WTC11 (cell line): ENCODE data around the gene CA5A.

Experiments used
- CREM ChIP-seq: sonication (generic); formaldehyde crosslinking; IDR thresholded peaks from 2 replicates; pipeline ENCODE4 v1.8.1; 2022; ENCODE audit warnings: mild to moderate bottlenecking, missing genetic modification reagents, moderate library complexity
- SMAD3 ChIP-seq: sonication (generic); formaldehyde crosslinking; IDR thresholded peaks from 2 replicates; pipeline ENCODE4 v1.8.0; 2022; ENCODE audit warnings: missing genetic modification reagents, mild to moderate bottlenecking, borderline replicate concordance
- ZNF671 ChIP-seq: fragments of 250-450 bp; sonication (Bioruptor Pico); IDR thresholded peaks from 2 replicates; pipeline ENCODE4 v1.8.0; 2021; ENCODE audit warnings: mild to moderate bottlenecking
- TF ChIP-seq, protein P1 (sequence below): sonication (generic); formaldehyde crosslinking; IDR thresholded peaks from 2 replicates; pipeline ENCODE4 v1.8.1; 2022; ENCODE audit warnings: low read depth, mild to moderate bottlenecking, moderate library complexity, missing genetic modification reagents, borderline replicate concordance
- TF ChIP-seq, protein P2 (sequence below): fragments of 200-600 bp; IDR thresholded peaks from 2 replicates; pipeline ENCODE4 v1.8.0; 2022; ENCODE audit warnings: antibody characterized with exemption
- TF ChIP-seq, protein P3 (sequence below): sonication (generic); formaldehyde crosslinking; IDR thresholded peaks from 2 replicates; pipeline ENCODE4 v1.8.0; 2022; ENCODE audit warnings: missing genetic modification reagents

DNA sequence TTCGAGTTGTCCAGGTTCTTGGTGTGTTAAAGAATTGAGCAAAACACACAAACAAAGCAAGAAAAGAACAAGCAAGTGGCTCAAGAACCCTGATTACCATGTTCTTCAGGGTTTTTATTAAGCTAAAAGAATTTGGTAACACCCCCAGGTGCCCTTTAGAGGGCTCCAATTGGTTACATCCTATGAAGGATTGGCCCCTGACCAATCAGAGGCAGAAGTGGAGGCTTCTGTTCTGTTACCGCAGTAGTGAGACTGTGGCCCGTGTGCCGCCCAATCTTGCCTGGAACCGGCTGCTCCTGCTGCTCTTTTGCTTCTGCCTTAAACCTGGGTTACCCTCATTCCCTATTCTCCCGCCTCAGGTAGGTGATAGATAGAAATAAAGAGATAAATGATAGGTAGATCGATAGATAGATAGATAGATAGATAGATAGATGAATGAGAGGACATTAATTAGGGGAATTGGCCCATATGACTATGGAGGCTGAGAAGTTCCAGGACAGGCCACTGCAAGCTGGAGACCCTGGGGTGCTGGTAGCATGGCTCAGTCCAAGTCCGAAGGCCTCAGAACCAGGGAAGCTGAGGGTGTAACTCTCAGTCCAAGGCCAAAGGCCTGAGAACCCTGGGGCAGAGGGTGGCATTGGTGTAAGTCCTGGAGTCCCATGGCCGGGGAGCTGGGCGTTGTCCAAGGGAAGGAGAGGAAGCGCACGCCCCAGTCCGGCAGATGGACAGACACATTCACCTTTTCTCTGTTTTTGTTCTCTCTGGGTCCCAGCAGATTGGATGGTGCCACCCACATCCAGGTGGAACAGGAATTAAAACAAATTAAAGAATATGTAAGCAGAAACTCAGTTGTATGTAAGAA is 3.5 kb upstream of the CA5A start:
- TF ChIP-seq, protein P1, sequence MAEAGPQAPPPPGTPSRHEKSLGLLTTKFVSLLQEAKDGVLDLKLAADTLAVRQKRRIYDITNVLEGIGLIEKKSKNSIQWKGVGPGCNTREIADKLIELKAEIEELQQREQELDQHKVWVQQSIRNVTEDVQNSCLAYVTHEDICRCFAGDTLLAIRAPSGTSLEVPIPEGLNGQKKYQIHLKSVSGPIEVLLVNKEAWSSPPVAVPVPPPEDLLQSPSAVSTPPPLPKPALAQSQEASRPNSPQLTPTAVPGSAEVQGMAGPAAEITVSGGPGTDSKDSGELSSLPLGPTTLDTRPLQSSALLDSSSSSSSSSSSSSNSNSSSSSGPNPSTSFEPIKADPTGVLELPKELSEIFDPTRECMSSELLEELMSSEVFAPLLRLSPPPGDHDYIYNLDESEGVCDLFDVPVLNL: no peak
- no peak for TF ChIP-seq ZNF671 (CRISPR knock-in tag)
- TF ChIP-seq, protein P2, sequence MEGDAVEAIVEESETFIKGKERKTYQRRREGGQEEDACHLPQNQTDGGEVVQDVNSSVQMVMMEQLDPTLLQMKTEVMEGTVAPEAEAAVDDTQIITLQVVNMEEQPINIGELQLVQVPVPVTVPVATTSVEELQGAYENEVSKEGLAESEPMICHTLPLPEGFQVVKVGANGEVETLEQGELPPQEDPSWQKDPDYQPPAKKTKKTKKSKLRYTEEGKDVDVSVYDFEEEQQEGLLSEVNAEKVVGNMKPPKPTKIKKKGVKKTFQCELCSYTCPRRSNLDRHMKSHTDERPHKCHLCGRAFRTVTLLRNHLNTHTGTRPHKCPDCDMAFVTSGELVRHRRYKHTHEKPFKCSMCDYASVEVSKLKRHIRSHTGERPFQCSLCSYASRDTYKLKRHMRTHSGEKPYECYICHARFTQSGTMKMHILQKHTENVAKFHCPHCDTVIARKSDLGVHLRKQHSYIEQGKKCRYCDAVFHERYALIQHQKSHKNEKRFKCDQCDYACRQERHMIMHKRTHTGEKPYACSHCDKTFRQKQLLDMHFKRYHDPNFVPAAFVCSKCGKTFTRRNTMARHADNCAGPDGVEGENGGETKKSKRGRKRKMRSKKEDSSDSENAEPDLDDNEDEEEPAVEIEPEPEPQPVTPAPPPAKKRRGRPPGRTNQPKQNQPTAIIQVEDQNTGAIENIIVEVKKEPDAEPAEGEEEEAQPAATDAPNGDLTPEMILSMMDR: no peak
- TF ChIP-seq, protein P3, sequence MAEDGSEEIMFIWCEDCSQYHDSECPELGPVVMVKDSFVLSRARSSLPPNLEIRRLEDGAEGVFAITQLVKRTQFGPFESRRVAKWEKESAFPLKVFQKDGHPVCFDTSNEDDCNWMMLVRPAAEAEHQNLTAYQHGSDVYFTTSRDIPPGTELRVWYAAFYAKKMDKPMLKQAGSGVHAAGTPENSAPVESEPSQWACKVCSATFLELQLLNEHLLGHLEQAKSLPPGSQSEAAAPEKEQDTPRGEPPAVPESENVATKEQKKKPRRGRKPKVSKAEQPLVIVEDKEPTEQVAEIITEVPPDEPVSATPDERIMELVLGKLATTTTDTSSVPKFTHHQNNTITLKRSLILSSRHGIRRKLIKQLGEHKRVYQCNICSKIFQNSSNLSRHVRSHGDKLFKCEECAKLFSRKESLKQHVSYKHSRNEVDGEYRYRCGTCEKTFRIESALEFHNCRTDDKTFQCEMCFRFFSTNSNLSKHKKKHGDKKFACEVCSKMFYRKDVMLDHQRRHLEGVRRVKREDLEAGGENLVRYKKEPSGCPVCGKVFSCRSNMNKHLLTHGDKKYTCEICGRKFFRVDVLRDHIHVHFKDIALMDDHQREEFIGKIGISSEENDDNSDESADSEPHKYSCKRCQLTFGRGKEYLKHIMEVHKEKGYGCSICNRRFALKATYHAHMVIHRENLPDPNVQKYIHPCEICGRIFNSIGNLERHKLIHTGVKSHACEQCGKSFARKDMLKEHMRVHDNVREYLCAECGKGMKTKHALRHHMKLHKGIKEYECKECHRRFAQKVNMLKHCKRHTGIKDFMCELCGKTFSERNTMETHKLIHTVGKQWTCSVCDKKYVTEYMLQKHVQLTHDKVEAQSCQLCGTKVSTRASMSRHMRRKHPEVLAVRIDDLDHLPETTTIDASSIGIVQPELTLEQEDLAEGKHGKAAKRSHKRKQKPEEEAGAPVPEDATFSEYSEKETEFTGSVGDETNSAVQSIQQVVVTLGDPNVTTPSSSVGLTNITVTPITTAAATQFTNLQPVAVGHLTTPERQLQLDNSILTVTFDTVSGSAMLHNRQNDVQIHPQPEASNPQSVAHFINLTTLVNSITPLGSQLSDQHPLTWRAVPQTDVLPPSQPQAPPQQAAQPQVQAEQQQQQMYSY (CRISPR knock-in tag): no peak
- no peak for TF ChIP-seq CREM (CRISPR knock-in tag)
- no peak for TF ChIP-seq SMAD3 (CRISPR knock-in tag)
